GM18502 (cell line): Measurements from ENCODE around the gene MMS19.

Experiments
- ATAC-seq: cut with Tn5 transposase; IDR thresholded peaks from one replicate; pipeline ENCODE4 v1.9.1; 2021; ENCODE audit warnings: mild to moderate bottlenecking; ENCODE audit not compliant: unreplicated experiment, poor library complexity

The MMS19 gene, protein sequence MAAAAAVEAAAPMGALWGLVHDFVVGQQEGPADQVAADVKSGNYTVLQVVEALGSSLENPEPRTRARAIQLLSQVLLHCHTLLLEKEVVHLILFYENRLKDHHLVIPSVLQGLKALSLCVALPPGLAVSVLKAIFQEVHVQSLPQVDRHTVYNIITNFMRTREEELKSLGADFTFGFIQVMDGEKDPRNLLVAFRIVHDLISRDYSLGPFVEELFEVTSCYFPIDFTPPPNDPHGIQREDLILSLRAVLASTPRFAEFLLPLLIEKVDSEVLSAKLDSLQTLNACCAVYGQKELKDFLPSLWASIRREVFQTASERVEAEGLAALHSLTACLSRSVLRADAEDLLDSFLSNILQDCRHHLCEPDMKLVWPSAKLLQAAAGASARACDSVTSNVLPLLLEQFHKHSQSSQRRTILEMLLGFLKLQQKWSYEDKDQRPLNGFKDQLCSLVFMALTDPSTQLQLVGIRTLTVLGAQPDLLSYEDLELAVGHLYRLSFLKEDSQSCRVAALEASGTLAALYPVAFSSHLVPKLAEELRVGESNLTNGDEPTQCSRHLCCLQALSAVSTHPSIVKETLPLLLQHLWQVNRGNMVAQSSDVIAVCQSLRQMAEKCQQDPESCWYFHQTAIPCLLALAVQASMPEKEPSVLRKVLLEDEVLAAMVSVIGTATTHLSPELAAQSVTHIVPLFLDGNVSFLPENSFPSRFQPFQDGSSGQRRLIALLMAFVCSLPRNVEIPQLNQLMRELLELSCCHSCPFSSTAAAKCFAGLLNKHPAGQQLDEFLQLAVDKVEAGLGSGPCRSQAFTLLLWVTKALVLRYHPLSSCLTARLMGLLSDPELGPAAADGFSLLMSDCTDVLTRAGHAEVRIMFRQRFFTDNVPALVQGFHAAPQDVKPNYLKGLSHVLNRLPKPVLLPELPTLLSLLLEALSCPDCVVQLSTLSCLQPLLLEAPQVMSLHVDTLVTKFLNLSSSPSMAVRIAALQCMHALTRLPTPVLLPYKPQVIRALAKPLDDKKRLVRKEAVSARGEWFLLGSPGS

DNA sequence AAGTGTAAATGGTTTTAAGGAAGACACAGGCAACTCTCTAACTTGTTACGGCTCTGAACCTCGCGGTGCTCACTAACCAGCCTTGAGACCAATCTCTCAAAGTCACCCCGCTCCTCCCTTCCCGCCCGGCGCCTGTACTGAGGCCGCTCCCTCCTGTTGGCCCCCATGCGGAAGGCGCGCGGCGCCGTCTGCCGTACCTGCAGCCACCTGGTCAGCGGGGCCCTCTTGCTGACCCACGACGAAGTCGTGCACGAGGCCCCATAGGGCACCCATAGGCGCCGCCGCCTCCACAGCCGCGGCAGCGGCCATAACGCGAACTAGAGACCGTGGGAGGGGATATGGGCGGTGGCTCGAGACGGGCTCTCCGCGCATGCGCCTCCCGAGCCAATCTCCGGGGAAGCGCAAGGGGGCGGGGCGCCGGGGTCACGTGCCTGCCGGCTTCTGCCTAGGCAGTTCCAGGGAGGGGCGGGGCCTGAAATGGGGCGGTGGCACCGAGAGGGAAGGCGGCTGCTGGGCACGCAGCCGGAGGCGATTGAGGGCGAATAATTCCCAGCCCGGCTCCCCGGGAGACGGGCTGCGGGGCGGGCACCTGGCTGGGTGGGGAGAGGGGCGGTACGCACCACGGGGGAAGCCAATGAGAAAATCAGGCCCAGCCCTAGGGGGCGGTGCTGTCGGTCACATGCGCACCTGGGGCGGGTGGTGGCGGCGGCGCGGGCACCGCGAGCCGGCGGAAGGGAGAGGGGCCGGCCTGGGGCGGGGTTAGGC, at the start of gene MMS19:
Gene MMS19, minus strand, starts transcription at position 347 of the 765 bp plus-strand sequence. Its CDS starts 38 bp downstream, at position 309.
- peak; percentile 92 for ATAC-seq

DNA sequence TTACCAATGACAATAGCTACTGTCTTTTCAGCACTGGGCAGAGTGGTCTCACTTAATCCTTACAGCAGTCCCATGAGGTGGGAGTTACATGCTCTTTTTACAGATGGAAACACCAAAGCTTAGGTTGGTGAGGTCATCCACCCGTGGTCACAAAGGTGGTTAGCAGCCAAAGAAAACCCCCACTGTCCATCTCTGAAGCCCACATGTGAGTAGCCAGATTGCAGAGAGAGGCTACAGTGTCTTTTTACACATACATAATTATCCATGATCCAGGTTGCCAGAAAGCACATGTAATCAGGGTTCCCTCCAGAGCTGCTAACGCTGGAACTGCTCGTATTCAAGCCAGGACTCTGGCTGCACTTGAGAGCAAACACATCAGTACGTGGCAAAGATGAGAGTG, 49.7 kb upstream of the MMS19 start:
- ATAC-seq: no peak

DNA sequence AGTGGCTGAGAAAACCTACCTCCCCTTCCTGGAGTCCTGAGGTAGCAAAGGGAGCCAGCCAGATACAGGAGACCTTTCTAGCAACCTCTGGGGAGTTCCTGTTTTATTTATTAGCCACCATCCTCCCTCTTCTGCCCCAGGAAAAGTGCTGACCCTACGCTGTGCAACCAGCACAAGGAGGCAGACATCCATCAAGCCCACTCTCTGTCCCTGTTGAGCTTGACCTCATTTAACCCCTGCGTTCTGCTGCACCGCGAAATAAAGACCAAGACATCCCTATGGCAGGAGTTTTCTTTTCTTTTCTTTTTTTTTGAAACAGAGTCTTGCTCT, 49.0 kb upstream of the MMS19 start:
- ATAC-seq: no peak

DNA sequence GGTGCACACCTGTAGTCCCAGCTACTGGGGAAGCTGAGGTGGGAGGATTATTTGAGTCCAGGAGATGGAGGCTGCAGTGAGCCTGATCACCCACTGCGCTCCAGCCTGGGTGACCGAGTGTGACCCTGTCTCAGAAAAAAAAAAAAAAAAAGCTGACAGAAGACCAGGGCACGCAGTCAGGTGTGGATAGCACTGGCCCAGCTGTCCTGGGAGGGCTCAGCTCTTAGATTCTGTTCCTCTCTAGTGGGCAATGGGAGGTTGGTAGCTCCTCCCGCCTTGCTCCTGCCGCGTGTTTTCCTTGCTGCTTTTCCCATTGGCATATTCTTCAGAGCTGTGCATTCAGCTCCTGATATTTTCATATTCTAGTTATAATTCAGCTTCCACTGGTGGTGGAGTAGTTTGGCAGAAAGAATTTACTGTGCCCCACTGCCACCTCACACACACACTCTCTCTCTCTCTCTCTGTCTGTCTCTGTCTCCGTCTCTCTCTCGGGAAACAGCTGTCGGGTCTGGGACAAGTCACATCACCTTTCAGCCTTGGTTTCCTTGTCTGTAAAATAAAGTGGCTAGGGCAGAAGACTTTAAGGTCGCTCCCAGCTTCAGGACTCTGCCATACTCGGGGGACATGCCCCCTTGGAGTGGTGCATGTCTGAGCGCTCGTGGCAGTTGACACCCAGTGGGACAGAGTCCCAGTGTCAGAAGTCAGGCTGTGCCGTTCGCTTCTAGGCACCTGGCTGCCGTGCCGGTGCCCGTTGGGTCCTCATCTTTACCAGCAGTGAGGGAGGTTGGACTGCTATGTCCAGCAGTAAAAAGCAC, 48.4 kb upstream of the MMS19 start:
- no peak for ATAC-seq

DNA sequence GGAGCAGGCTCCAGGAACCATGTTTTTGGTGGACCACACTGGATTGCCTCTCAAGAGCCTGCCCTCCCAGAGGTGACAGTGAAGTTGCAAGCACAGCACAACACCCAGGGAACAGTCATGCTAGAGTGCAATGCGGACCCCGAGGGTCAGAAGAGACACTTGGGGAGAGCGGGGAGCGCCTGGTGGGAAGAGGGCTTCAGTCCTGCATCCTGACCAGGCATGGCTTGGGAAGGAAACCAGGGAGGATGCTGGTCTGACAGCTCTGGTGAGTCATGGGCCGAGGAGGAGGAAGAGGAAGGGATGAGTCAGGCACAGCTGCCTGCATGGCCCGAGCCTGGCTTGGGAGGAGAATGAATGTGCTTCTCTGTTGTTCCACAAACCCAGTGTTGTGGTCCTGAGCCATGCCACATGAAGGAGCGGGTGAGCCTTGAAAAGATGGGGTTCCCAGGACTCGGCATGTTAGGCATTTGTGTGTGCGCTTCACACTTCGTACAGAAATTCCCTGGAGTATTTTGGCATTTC, 44.9 kb upstream of the MMS19 start:
- no peak for ATAC-seq

DNA sequence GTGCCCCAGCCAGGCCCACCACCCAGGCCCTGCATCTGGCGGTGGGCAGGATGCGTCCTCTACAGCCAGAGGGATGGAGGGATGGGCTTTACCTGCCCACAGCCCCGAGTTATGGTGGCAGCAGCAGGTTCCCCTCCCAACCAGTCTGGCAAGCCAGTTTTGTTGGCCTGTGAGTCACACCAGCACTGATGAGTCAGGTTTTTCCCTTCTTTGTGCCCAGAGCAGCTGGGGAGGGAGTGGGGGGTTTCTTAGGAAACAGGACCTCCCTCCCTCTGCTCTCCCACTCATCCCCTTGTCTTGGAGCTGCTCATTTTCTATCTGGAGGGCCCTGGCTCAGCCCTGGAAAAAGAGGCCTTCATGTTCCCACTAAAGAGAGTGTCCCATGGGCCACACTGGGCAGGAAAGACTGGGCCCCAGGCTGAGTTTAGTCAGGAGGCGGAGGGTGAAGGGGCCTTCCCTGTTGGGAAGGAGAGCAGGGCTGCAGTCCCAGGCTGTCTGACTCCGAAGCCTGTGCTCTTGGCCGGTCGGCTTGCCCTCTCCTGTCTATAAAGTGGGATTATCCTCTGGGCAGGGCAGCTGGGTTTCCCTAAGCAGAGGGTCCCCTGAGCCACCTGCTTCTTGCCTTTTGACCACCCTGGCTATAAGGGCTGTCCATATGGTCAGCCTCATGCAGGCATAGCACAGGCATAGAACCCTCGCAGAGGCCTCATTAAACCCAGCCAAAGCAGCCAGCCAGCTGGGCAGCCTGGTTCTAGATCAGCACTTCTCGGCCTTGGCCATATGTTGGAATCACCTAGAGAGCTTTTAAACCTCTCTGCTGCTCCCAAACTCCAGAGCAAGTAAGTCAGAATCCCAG, 44.2 kb upstream of the MMS19 start:
- no peak for ATAC-seq

DNA sequence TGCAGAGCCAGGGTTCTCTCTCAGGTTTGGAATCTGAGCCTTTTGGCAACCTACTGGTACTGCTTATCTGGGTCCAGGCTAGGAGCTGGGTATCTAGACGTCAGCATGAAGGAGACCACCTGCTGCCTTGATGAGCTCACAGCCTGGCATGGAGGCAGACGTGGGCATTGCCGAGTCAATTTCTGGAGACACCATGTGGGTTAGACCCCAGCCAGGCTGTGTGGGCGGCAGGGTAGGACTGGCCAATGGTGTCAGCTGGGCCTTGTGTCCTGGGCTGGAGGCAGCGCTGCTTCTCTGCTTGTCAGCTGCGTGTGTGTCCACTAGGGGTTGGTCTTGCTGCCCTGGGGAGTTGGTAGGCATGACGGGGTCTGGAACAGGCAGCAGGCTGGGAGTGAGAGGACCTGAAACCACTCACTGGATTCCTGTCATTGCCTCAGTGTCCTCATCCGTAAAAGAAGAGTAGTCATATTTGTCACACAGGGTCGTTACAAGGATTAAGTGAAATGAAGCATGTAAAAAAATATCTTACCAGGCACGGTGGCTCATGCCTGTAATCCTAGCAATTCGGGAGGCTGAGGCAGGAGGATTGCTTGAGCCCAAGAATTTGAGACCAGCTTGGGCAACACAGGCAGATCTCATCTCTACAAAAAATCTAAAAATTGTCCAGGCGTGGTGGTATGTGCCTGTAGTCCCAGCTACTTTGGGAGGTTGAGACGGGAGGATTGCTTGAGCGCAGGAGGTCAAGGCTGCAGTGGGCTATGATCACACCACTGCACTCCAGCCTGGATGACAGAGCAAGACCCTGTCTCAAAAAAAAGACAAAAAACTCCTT, 42.7 kb upstream of the MMS19 start:
- no peak for ATAC-seq

DNA sequence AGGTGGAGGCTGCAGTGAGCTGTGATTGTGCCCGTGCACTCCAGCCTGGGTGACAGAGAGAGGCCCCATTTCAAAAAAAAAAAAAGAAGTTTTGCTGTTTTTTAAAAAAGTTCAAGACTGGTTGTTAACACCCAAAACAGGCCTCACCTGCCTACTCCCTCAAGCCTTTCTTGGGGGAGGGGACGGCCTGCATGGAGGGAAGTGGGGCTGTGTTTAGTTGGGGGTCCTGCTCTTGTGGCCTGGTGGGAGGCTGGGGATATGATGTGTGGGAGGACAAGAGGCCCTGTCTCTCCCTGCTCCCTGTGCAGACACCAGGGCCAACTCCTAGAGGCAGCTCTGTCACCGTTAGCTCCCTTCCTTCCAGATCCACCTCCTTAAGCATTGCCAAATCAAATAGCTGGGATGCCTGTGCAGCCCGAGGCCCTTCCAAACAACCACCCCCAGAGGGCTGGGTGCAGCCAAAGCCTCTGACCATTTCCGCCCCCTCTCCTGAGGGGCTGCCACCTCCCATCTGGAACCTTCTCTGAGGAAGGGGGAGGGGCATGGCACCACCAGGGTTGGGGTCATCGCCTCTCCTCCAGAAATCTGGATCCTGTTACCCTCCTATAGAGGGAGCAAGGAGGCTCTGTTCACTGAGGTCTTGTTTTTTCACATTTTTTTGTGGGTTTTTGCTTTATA, 41.4 kb upstream of the MMS19 start:
- no peak for ATAC-seq

DNA sequence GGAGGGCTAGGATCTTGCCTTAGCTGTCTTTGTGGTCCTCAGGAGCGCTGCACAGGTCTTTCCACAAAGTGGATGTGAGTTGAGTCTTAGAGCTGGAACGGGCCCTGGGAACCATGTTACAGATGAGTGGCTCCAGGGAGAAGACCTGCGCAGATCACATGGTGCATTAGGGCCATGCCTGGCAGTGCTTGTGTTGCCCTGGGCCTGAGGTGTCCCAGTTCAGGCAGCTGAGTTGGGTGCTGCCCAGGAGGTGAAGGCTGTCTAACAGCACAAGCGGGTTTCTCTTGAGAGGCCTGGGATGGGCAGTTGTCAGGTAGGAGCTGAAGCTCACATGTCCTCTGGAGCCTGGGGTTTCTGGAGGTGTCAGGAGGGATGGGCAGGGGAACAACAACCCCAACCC, 40.6 kb upstream of the MMS19 start:
- ATAC-seq: no peak

DNA sequence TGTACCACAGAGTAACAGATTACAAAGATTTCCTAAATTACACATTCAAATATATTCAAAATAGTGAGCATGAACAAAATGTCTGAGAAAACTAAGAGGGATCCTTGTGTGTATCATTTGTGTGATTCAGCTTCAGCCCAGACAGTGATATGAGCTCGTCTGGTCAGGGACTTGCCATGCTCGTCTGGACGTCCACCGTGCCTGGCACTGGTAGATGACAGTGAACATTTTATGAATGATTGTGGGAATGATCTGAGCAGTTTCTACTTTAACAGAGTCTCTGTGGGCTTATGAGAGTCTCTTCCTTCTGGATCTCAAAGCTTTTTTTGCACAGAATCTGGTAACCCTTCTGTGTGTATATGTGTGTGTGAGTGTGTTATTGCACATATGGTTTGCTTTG, 40.2 kb upstream of the MMS19 start:
- no peak for ATAC-seq

DNA sequence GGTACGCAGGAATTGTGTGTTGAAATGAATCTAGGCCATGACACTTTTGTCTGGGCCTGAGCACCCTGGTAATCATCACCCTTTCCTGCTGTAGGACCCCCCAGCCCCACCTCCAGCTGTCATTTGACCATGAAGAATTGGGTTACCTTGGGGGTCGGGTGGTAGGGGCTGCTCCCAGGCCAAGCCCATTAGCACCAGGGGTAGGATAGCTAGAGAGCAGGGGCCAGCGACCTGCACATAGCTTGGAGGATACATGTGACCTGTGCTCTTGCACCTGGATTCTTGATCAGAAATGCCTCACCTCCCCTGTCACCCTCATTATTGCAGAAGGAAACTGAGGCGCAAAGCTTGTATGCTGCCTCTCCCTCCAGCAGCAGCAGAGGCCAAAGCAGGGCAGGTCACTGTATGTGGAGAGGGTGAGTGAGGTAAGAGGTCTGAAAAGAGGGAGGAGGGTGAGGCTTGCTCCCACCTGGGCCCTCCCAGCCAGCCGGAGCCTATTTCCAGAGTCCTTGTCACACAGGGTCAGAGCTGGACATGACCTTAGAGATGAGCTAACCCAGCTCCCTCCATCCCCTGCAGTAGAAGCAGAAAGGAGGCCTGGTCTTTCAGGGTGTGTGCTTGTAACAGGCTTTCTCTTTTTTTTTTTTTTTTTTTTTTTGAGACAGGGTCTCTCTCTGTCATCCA, 39.1 kb upstream of the MMS19 start:
- no peak for ATAC-seq

DNA sequence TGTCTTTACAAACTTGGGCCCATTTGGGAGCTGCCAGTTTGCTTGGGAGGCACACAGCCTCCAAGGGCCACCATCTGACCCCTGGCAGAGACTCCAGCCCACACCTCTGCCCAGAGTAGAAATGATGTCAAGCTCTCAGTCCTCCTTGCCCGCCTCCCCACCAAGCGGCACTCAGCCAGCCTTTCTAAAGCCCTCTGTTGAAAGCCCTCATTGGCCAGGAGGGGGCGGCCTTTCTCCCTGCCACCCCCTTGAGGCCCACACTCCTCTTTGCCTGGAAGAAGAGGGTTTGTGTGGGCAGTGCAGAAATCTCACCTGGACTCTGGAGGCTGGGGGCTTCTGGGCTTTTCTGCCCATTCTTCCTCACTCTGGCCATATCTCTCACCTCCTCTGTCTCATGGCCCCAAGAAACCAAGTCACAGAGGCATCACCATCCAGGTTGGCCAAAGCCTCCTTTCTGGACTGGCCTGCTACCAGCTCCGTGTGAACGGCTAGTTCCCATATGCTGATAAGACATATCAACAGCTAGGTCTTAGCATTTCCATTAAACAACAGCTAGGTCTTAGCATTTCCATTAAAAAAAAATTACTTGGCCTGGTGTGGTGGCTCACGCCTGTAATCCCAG, 36.6 kb upstream of the MMS19 start:
- no peak for ATAC-seq

DNA sequence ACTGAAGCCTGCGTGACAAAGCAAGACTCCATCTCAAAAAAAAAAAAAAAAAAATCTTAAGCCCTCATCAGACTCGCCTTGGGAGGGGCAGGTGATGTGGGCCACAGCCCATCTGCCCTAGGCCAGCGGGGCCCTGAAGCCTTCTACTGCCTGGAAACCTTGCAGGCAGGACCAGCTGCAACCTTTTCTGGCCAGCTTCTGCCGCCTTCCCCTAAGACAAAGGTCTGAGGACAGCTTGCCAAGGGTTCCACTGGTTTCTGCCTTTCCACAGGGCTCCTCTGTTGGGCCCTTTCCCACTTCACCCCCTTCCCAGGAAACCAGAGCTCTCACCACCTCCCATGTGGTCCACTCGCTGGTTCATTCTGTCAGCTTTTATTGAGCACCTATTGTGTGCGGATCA, 35.7 kb upstream of the MMS19 start:
- no peak for ATAC-seq

DNA sequence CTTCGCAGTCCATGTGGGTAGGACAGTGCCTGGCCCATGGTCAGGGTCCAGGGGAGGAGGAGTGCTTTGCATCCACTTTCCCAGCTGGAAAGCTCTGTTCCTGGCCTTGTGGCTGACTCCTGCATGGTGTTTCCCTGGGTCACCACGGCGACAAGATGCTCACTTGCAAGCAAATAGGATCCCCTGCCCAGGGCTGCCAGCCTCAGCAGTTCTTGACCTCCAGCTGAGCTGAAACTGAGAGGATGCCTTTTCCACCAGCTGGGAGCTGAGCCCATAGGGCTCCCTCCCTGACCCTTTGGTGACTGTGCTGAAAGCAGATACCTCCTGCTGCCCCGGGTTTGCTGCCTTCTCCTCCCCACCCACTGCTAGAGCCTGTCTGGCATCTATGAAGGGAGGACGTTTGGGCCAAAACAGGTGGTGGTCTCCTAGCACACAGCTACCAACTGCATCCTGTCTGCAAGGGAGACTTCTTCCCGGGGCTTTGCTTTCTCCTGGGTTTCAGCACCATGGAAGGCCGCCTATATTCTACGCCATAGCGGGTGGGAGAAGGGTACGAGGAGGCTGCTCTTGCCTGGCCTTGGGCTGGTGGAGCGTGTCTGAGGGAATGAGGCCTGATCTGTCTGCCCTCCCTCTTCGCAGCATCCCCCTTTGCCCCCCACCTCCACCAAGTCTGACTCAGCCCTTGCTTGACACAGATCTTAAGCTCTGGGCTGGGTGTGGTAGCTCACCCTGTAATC, 34.9 kb upstream of the MMS19 start:
- ATAC-seq: no peak

DNA sequence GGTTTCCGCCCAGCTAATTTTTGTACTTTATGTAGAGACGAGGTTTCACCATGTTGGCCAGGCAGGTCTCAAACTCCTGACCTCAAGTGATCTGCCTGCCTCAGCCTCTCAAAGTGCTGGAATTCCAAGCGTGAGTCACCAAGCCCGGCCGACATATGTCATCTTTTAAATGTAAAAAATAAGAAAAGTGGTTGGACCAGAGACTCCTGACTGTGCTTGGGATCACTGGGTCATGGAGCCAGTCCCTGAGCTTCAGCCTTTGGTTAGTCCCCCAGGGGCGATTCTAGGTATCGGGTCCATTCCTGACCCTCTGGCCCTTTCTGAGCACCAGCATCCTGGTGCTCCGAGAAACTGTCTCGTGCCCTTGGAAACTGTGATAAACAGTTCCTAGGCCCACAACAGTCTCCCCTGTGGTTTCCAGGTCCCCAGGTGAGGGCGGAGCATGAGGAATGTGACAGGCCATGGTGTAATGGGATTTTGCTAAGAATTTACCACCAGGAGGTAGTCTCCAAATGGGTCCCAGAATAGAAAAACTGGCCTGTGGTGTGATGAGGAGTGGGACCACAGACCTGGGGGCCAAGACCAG, 33.3 kb upstream of the MMS19 start:
- ATAC-seq: no peak
